ENCODE data around the gene ETS2.
"Not testable (repeated sequence)": the region's sequence is repeated elsewhere in the genome, so short reads cannot be mapped to it uniquely, and the experiment has no call there.

ETS2 gene

DNA sequence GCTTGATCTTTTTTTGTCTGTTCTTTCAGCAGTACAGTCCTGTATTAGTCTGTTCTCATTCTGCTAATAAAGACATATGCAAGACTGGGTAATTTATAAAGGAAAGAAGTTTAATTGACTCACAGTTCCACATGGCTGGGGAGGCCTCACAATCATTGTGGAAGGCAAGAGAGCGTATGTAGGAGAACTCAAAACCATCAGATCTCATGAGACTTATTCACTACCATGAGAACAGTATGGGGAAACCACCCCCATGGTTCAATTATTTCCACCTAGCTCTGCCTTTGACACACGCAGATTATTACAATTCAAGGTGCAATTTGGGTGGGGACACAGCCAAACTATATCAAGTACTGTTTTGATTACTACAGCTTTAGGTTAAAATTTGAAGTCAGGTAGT, 39.6 kb downstream of the ETS2 start:
- not testable (repeated sequence) for H3K4me3 ChIP-seq (ENCODE audit: low read length); H3K9ac ChIP-seq (ENCODE audit: low read depth, low read length); H3K36me3 ChIP-seq (ENCODE audit: insufficient read depth, low read length); H3K27me3 ChIP-seq (ENCODE audit: control insufficient read depth, insufficient read depth, low read length); H3K9me3 ChIP-seq (replicated peaks; ENCODE audit: low read length); H3K4me2 ChIP-seq (ENCODE audit: low read length)
- peaks cover 32% of the 10 kb centered on the region for H3K4me1 ChIP-seq (ENCODE audit: control insufficient read depth, insufficient read depth, low read length)

- no peaks in the 10 kb centered on the region for H3K27me3 ChIP-seq (ENCODE audit: control insufficient read depth, insufficient read depth, low read length)
- no peaks in the 10 kb centered on the region for H3K36me3 ChIP-seq (ENCODE audit: insufficient read depth, low read length)
- H3K4me1 ChIP-seq (ENCODE audit: control insufficient read depth, insufficient read depth, low read length): peaks cover 21% of the 10 kb centered on the region
- H3K4me2 ChIP-seq (ENCODE audit: low read length): no peak overlapping the region
- H3K9ac ChIP-seq (ENCODE audit: low read depth, low read length): no peak overlapping the region
- no peaks in the 10 kb centered on the region for H3K9me3 ChIP-seq (replicated peaks; ENCODE audit: low read length)
- no peak overlapping the region for H3K4me3 ChIP-seq (ENCODE audit: low read length)
Measured at GRCh38 chr21:38847556-38847955, 41.8 kb downstream of the ETS2 start.

DNA sequence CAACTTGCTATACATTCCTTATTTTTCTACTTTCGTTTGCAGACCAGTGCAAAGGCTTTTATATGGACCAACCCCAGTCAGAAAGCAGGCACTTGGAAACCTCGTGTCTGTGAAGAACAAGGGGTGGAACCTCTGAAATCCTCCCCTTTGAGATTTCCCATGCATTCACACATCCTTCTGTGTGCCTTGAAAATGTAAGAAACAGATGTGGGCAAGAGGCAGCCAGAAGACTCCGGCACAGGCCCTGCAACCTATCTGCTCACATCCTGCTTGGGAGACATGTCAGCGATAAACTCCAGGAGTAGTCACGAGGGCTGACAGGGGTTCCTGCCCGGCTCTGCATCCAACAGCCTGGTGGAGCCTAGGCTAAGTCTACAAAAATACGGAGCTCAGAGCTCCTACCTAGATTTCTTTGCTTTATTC, 42.5 kb downstream of the ETS2 start:
- no peak overlapping the region for H3K9ac ChIP-seq (ENCODE audit: low read depth, low read length)
- H3K27me3 ChIP-seq (ENCODE audit: control insufficient read depth, insufficient read depth, low read length): no peaks in the 10 kb centered on the region
- no peaks in the 10 kb centered on the region for H3K36me3 ChIP-seq (ENCODE audit: insufficient read depth, low read length)
- H3K4me2 ChIP-seq (ENCODE audit: low read length): no peak overlapping the region
- no peak overlapping the region for H3K4me3 ChIP-seq (ENCODE audit: low read length)
- H3K4me1 ChIP-seq (ENCODE audit: control insufficient read depth, insufficient read depth, low read length): peaks cover 17% of the 10 kb centered on the region
- no peaks in the 10 kb centered on the region for H3K9me3 ChIP-seq (replicated peaks; ENCODE audit: low read length)

DNA sequence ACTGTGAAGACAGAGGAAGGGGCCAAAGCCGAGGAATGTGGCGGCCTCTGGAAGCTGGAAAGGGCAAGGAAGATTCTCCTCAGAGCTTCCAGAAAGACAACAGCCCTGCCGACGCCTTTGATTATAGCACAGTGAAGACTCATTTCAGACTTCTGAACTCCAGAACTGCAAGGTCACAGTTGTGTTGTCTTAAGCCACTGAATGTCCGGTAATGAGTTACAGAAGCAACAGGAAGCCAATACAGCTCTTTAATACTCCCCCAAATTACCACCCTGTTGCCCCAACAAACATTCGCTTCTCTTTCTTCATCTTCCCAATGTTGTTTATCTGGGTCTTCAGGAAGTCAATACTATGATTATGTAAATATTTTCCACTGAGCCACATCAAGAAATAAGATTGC, 44.0 kb downstream of the ETS2 start:
- no peak overlapping the region for H3K9ac ChIP-seq (ENCODE audit: low read depth, low read length)
- no peak overlapping the region for H3K4me3 ChIP-seq (ENCODE audit: low read length)
- H3K9me3 ChIP-seq (replicated peaks; ENCODE audit: low read length): no peaks in the 10 kb centered on the region
- H3K36me3 ChIP-seq (ENCODE audit: insufficient read depth, low read length): no peaks in the 10 kb centered on the region
- no peak overlapping the region for H3K4me2 ChIP-seq (ENCODE audit: low read length)
- H3K27me3 ChIP-seq (ENCODE audit: control insufficient read depth, insufficient read depth, low read length): no peaks in the 10 kb centered on the region
- peaks cover 9% of the 10 kb centered on the region for H3K4me1 ChIP-seq (ENCODE audit: control insufficient read depth, insufficient read depth, low read length)

GRCh38 chr21:38850277-38850951, 44.7 kb downstream of the ETS2 start:
- no peaks in the 10 kb centered on the region for H3K36me3 ChIP-seq (ENCODE audit: insufficient read depth, low read length)
- H3K9me3 ChIP-seq (replicated peaks; ENCODE audit: low read length): no peaks in the 10 kb centered on the region
- no peaks in the 10 kb centered on the region for H3K27me3 ChIP-seq (ENCODE audit: control insufficient read depth, insufficient read depth, low read length)
- H3K4me2 ChIP-seq (ENCODE audit: low read length): no peak overlapping the region
- peaks cover 9% of the 10 kb centered on the region for H3K4me1 ChIP-seq (ENCODE audit: control insufficient read depth, insufficient read depth, low read length)
- H3K4me3 ChIP-seq (ENCODE audit: low read length): no peak overlapping the region
- H3K9ac ChIP-seq (ENCODE audit: low read depth, low read length): no peak overlapping the region

DNA sequence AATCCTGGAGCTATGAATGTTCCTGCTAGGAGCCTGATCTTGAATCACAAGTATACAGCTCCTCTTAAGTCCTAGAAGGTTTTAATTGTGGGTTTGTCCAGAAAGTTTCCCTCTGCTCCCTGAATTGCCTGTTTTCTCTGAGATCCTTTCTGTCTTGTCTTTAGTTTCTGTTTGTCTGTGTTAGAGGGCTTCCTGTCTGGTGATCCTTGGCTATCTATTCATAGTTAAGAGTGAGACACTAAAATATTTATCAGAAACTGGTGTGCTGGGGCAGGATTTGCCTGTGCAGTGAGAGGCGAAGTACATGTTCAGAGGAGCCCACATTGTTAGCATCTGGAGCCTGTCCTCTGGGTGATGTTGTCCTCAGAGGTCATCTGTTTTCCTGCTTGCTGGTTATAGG, 45.4 kb downstream of the ETS2 start:
- H3K27me3 ChIP-seq (ENCODE audit: control insufficient read depth, insufficient read depth, low read length): no peaks in the 10 kb centered on the region
- H3K9me3 ChIP-seq (replicated peaks; ENCODE audit: low read length): no peaks in the 10 kb centered on the region
- peaks cover 9% of the 10 kb centered on the region for H3K4me1 ChIP-seq (ENCODE audit: control insufficient read depth, insufficient read depth, low read length)
- H3K4me3 ChIP-seq (ENCODE audit: low read length): no peak overlapping the region
- H3K36me3 ChIP-seq (ENCODE audit: insufficient read depth, low read length): no peaks in the 10 kb centered on the region
- H3K4me2 ChIP-seq (ENCODE audit: low read length): no peak overlapping the region
- no peak overlapping the region for H3K9ac ChIP-seq (ENCODE audit: low read depth, low read length)

- peaks cover 9% of the 10 kb centered on the region for H3K4me1 ChIP-seq (ENCODE audit: control insufficient read depth, insufficient read depth, low read length)
- no peaks in the 10 kb centered on the region for H3K36me3 ChIP-seq (ENCODE audit: insufficient read depth, low read length)
- no peak overlapping the region for H3K9ac ChIP-seq (ENCODE audit: low read depth, low read length)
- H3K9me3 ChIP-seq (replicated peaks; ENCODE audit: low read length): no peaks in the 10 kb centered on the region
- H3K27me3 ChIP-seq (ENCODE audit: control insufficient read depth, insufficient read depth, low read length): no peaks in the 10 kb centered on the region
- no peak overlapping the region for H3K4me3 ChIP-seq (ENCODE audit: low read length)
- no peak overlapping the region for H3K4me2 ChIP-seq (ENCODE audit: low read length)
Measured at GRCh38 chr21:38852278-38852677, 46.5 kb downstream of the ETS2 start.

DNA sequence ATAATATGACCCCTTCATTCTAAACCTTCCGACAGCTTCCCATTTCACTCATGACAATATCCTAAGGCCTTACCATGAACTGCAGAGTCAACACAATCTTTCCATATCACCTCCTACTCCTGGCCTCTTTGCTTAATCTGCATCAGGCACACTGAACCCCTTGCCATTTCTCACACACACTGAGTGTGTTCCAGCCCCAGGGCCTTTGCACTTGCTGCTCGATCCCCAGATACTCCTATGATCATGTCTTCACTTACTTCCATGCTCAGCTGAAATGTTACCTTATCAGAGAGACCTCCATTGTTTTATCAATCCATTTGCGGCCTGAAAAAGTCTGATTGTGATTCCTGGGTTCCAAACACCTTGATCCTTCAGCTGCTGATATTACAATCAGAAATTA, 47.0 kb downstream of the ETS2 start:
- Histone ChIP-seq H3K4me3 (ENCODE audit: low read length) (no peak overlapping the region), H3K4me2 (ENCODE audit: low read length) (no peak overlapping the region), H3K9me3 (replicated peaks; ENCODE audit: low read length) (no peaks in the 10 kb centered on the region), H3K27me3 (ENCODE audit: control insufficient read depth, insufficient read depth, low read length) (peaks cover 2% of the 10 kb centered on the region), H3K4me1 (ENCODE audit: control insufficient read depth, insufficient read depth, low read length) (peaks cover 8% of the 10 kb centered on the region), H3K9ac (ENCODE audit: low read depth, low read length) (no peak overlapping the region), H3K36me3 (ENCODE audit: insufficient read depth, low read length) (no peaks in the 10 kb centered on the region)

DNA sequence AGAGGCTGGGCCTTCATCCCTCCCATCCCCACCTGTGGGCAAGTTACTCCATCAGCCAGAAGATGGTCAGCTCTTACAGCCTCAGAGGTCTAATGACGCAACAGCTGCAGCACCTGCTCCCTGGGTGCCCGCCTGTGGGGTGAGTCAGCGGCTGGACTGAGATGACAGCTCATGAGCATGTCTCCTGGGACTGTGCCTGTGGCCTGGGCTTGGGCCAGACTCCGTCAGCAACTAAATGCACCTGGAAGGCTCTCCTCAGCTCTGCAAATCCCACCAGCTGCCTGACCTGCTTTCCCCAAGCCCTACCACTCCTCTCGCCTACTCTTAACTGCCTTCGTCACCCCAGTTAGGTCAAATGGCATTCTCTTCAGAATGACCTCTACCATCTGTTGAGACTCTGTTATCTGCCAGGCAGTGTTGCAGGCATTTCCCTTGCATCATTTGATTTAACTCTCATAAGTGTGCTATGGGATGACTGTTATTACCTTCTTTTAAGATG, 47.7 kb downstream of the ETS2 start:
- Histone ChIP-seq H3K9ac (ENCODE audit: low read depth, low read length) (no peak overlapping the region), H3K27me3 (ENCODE audit: control insufficient read depth, insufficient read depth, low read length) (peaks cover 10% of the 10 kb centered on the region), H3K4me1 (ENCODE audit: control insufficient read depth, insufficient read depth, low read length) (peaks cover 6% of the 10 kb centered on the region), H3K4me2 (ENCODE audit: low read length) (no peak overlapping the region), H3K9me3 (replicated peaks; ENCODE audit: low read length) (no peaks in the 10 kb centered on the region), H3K36me3 (ENCODE audit: insufficient read depth, low read length) (no peaks in the 10 kb centered on the region), H3K4me3 (ENCODE audit: low read length) (no peak overlapping the region)

GRCh38 chr21:38857152-38857825, 51.6 kb downstream of the ETS2 start:
- no peaks in the 10 kb centered on the region for H3K9me3 ChIP-seq (replicated peaks; ENCODE audit: low read length)
- no peak overlapping the region for H3K4me2 ChIP-seq (ENCODE audit: low read length)
- H3K36me3 ChIP-seq (ENCODE audit: insufficient read depth, low read length): no peaks in the 10 kb centered on the region
- no peak overlapping the region for H3K9ac ChIP-seq (ENCODE audit: low read depth, low read length)
- no peak overlapping the region for H3K4me3 ChIP-seq (ENCODE audit: low read length)
- peaks cover 6% of the 10 kb centered on the region for H3K4me1 ChIP-seq (ENCODE audit: control insufficient read depth, insufficient read depth, low read length)
- peaks cover 11% of the 10 kb centered on the region for H3K27me3 ChIP-seq (ENCODE audit: control insufficient read depth, insufficient read depth, low read length)

DNA sequence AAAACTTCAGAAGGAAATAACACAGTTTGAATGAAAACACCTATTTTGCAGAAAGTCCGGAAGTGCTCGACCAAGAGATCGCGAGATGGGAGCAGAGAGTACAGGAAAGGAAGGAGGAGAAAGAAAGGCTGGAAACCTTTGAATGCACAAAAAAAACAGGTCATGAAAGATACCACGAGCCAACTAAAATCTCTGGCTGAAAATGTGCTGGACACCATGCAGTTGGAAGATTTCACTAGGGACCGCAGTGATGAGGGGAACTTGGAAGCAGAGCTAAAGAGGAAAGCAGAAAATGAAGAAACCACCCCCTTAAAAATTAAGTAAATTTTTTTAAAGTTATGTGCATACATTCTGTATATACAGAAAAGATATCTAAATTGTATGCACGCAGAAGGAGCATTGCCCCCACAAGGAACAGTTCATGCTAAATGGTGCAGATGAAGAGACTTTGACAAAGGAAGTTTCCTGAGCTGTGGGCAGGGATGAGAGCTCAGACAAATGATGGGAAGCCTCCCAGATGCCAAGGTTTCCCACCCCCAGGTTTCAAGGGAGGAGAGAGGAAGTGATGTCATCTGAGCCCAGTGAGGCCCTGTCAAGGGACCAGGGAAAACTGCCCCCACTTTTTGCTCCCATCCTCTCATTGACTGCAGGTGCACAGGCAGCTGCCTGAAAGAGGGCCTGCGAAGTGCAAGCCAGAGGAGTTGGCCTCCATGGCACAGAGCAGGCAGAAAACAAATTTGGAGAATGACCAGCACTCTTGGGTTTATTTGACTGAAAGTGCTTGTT, 52.5 kb downstream of the ETS2 start:
- Histone ChIP-seq H3K4me1 (ENCODE audit: control insufficient read depth, insufficient read depth, low read length) (peaks cover 6% of the 10 kb centered on the region), H3K9me3 (replicated peaks; ENCODE audit: low read length) (no peaks in the 10 kb centered on the region), H3K9ac (ENCODE audit: low read depth, low read length) (no peak overlapping the region)

More for the DNA sequence above, 52.5 kb downstream of the ETS2 start:
- H3K27me3 ChIP-seq (ENCODE audit: control insufficient read depth, insufficient read depth, low read length): peaks cover 11% of the 10 kb centered on the region
- no peaks in the 10 kb centered on the region for H3K36me3 ChIP-seq (ENCODE audit: insufficient read depth, low read length)
- H3K4me2 ChIP-seq (ENCODE audit: low read length): no peak overlapping the region
- H3K4me3 ChIP-seq (ENCODE audit: low read length): no peak overlapping the region
